Left lung (tissue), 10 donors: Measurements from ENCODE around the gene PRKG1. TPM values are rescaled to one million over a fixed set of nuclear protein-coding genes. Genes with fewer than 3 reads are reported as not detected.
A peak's percentile ranks its signal among the peaks of the same experiment; 100 is the strongest.

Experiments
- ATAC-seq: fragments of 200-7000 bp; cut with Tn5 transposase; one replicate; pipeline ENCODE4 v1.9.1; 2020; ENCODE audit warnings: moderate library complexity
- DNase-seq, 4 donors: peaks; one replicate each; pipeline ENCODE4 v3.0.0-alpha.2; 2013 to 2020
- H3K27ac ChIP-seq, 2 donors: fragments of 200-600 bp; sonication (generic) in 1 of 2; one replicate each; pipeline versions ENCODE4 v1.5.0 to v1.8.0; 2020 to 2021
- H3K27me3 ChIP-seq, 2 donors: fragments of 200-600 bp; sonication (generic) in 1 of 2; one replicate each; pipeline versions ENCODE4 v1.5.0 to v1.8.0; 2020 to 2021
- H3K36me3 ChIP-seq, 2 donors: fragments of 200-600 bp; sonication (generic) in 1 of 2; one replicate each; pipeline versions ENCODE4 v1.5.0 to v1.8.0; 2020 to 2021
- H3K4me1 ChIP-seq, 2 donors: fragments of 200-600 bp; one replicate each; pipeline ENCODE4 v1.8.0; 2021
- H3K4me3 ChIP-seq, 2 donors: fragments of 200-600 bp; sonication (generic) in 1 of 2; one replicate each; pipeline versions ENCODE4 v1.5.0 to v1.8.0; 2020 to 2021; ENCODE audit warnings: mild to moderate bottlenecking in 1 of 2
- H3K9me3 ChIP-seq, 2 donors: fragments of 200-600 bp; sonication (generic) in 1 of 2; one replicate each; pipeline versions ENCODE4 v1.5.0 to v1.8.0; 2020 to 2021
- CTCF ChIP-seq, 2 donors: fragments of 200-600 bp; sonication (generic) in 1 of 2; IDR thresholded peaks; one replicate each; pipeline versions ENCODE4 v1.5.0 to v1.8.0; 2021; ENCODE audit warnings: antibody characterized with exemption in 2 of 2
- intact Hi-C, 2 donors: fragments of 100-400 bp; cut with DNase I; formaldehyde crosslinking; loops; one replicate each; pipeline versions ENCODE4 v1.11.2 to v1.14.2; 2022
- polyA plus RNA-seq, 6 donors: library from polyadenylated mRNA; unstranded; fragments of 120-200 nt; gene quantifications; one replicate each; pipeline ENCODE4 v1.2.1, GENCODE V29; 2013; ENCODE audit not compliant: insufficient read length in 6 of 6
- total RNA-seq, 2 donors: library from RNA; stranded (reverse); fragmentation: NEBNext Ultra II Directional; extraction: Animal tissue kit (Norgen Biotek cat#: 25700); gene quantifications; one replicate each; pipeline ENCODE4 v1.2.1, GENCODE V29; 2021
- donor health status: DM: no; HTN: yes; CAD: no.
- donor health status: DM: no; HTN: no; CAD: no.

PRKG1 gene
- total and polyA plus RNA-seq, 8 donors, result 15.6 to 29.0 (median 17.8) TPM

- Histone ChIP-seq H3K27me3 (no peaks in the 10 kb centered on the region), H3K4me1 (peaks cover 0 to 7% of the 10 kb centered on the region in 2 donors), H3K9me3 (no peaks in the 10 kb centered on the region), H3K36me3 (no peaks in the 10 kb centered on the region), H3K4me3 (no peak overlapping the region), H3K27ac (no peak overlapping the region)
- intact Hi-C loops, result no loop called here
- DNase-seq, result no peak
- ATAC-seq, result no peak
- no peak for TF ChIP-seq CTCF (IDR thresholded peaks at IDR 0.05)
Observed at GRCh38 chr10:51911723-51912122, 837.4 kb downstream of the PRKG1 start.

GRCh38 chr10:51915031-51915542 is 840.8 kb downstream of the PRKG1 start:
- Histone ChIP-seq H3K27ac (no peak overlapping the region), H3K27me3 (no peaks in the 10 kb centered on the region), H3K4me1 (no peaks in the 10 kb centered on the region), H3K4me3 (no peak overlapping the region), H3K36me3 (no peaks in the 10 kb centered on the region), H3K9me3 (no peaks in the 10 kb centered on the region)
- ATAC-seq (no peak), DNase-seq (no peak)
- no peak for TF ChIP-seq CTCF (IDR thresholded peaks at IDR 0.05)
- intact Hi-C loops, result no loop called here

GRCh38 chr10:51918440-51918839 is 844.2 kb downstream of the PRKG1 start:
- DNase-seq (no peak), ATAC-seq (no peak)
- no peaks in the 10 kb centered on the region for H3K4me1 ChIP-seq
- H3K4me3 ChIP-seq, result no peak overlapping the region
- intact Hi-C loops, result no loop called here
- H3K36me3 ChIP-seq, result no peaks in the 10 kb centered on the region
- TF ChIP-seq CTCF (IDR thresholded peaks at IDR 0.05), result no peak
- H3K9me3 ChIP-seq, result no peaks in the 10 kb centered on the region
- H3K27ac ChIP-seq, result peak overlapping the region in 1 of 2 donors; percentile 14
- no peaks in the 10 kb centered on the region for H3K27me3 ChIP-seq

- Histone ChIP-seq H3K36me3 (no peaks in the 10 kb centered on the region), H3K27ac (peak overlapping the region in 1 of 2 donors; percentile 14), H3K4me3 (no peak overlapping the region), H3K9me3 (no peaks in the 10 kb centered on the region), H3K4me1 (no peaks in the 10 kb centered on the region), H3K27me3 (no peaks in the 10 kb centered on the region)
- ATAC-seq (no peak), DNase-seq (no peak)
- intact Hi-C loops, result no loop called here
- TF ChIP-seq CTCF (IDR thresholded peaks at IDR 0.05), result no peak
Observed at GRCh38 chr10:51918884-51919325, 844.6 kb downstream of the PRKG1 start.

GRCh38 chr10:51920672-51921071 is 846.4 kb downstream of the PRKG1 start:
- Histone ChIP-seq H3K4me3 (no peak overlapping the region), H3K9me3 (no peaks in the 10 kb centered on the region), H3K4me1 (no peaks in the 10 kb centered on the region), H3K27me3 (no peaks in the 10 kb centered on the region), H3K36me3 (no peaks in the 10 kb centered on the region), H3K27ac (no peak overlapping the region)
- intact Hi-C loops, result no loop called here
- TF ChIP-seq CTCF (IDR thresholded peaks at IDR 0.05), result no peak
- DNase-seq (no peak), ATAC-seq (no peak)
